HG03159 (cell line): ENCODE measurements around the gene OR6C6.
"Not testable (repeated sequence)": the region's sequence is repeated elsewhere in the genome, so short reads cannot be mapped to it uniquely, and the experiment has no call there.

Source experiments
- ATAC-seq: cut with Tn5 transposase; IDR thresholded peaks from one replicate; pipeline ENCODE4 v1.9.1; 2021; ENCODE audit warnings: mild to moderate bottlenecking, moderate library complexity; ENCODE audit not compliant: unreplicated experiment

The OR6C6 gene

DNA sequence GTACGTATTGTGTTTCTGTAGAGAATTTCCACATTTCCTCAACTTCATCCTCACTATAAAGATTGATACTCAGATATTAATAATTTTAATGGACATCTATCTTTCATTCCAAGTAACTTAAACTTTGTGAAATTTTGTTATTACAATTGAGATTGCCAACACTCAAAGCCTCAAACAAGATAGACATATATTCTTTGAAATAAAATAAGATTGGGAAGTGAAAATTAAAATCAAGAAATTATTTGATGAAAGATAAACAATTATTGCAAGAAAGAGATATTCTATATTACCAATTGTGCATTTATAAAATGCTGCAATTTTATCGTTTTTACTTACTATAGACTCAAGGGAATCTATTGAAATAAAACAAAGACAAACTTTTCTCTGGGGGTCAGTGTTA, at the start of gene OR6C6:
Gene OR6C6, minus strand, starts transcription at position 101 of the 400 bp plus-strand sequence. CDS start 1,337 bp downstream, outside the sequence.
- ATAC-seq = no peak

DNA sequence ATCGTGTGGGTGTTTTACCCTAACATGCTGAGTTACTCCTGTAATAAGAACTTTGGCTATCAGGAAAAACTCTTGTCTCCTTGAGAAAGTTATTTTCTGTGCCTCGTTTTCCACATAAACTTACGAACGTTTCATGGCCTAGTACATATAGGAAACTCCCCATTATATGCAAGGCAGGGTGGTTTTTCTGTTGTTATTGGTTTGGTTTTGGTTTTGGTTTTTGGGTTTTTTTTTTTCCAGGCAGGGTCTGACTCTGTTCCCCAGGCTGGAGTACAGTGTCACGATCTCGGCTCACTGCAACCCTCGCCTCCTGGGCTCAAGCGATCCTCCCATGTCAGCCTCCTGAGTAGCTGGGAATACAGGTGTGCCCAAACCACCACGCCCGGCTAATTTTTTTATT, 39.6 kb upstream of the OR6C6 start:
- ATAC-seq = no peak

DNA sequence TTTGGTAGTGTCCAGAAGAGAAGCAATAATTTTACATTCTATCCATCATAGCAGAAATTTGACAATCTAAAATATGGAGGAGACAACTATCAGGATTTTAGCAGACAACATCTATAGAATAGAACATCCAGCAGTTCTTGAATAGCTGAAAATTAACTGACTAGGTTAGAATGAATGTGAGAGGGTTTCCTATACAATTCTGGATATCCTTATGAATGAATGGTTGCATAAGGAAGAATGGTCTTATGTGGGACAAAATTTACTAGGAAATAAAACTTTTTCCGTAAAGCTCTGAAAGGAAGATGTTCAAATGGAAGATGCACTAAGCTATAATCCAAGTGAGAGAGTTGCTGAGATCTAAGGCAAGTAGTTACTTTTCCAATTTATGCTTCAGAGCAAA, 34.1 kb upstream of the OR6C6 start, which contains the start of gene OR6C3:
Gene OR6C3, plus strand, starts transcription at position 301 of the 400 bp plus-strand sequence. CDS start 955 bp downstream, outside the sequence.
- no peak for ATAC-seq

DNA sequence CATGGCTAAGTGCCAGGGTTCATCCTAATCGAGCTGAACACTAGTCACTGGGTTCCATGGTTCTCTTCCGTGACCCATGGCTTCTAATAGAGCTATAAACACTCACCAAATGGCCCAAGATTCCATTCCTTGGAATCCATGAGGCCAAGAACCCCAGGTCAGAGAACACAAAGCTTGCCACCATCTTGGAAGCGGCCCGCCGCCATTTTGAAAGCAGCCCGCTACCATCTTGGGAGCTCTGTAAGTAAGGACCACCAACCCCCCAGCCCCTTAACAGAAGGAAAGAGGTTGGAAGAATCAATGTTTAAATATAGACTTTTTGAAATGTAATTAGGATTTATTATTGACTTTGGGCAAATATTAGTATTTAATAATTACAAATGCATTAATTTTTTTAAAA, 29.4 kb upstream of the OR6C6 start:
- ATAC-seq = not testable (repeated sequence)

DNA sequence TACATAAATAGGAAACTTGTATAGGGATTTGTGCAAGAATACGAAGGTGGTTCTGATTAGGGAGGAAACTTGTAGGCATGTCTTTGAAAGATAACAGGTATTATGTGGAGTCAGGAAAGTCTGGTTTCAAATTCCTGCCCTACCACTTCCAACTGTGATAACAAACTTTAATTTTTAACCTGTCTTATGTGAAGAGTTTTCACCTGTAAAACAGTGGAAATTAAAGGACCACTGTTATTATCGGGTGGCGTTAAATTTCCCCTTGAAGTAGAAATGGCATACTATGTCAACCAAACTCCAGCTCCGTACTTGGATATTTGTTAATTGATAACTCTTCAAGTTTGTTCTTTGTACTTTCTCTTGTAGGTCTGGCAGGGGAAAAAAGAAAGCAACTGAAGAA, 23.8 kb upstream of the OR6C6 start:
- no peak for ATAC-seq

DNA sequence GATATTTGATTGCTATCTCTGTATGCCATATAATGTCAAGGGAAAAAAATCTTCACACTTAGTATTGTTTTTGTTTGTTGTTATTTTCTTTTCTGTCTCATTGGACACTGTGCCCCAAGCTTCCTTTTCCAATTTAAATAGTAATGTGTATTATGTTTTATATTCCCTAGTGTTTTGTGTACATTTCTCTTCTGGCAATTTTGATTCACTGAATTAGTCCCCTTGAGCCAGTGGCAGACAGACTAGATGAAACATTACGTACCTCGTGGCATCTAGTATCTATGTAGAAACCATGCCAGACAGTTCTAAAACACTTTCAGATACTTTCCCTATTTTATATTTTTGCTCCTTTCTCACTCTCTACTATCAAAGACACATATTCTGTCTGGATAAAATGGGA, 17.7 kb upstream of the OR6C6 start, which contains the start of gene OR6C1:
Gene OR6C1, plus strand, starts transcription at position 301 of the 400 bp plus-strand sequence. CDS start 6,257 bp downstream, outside the sequence.
- no peak for ATAC-seq

DNA sequence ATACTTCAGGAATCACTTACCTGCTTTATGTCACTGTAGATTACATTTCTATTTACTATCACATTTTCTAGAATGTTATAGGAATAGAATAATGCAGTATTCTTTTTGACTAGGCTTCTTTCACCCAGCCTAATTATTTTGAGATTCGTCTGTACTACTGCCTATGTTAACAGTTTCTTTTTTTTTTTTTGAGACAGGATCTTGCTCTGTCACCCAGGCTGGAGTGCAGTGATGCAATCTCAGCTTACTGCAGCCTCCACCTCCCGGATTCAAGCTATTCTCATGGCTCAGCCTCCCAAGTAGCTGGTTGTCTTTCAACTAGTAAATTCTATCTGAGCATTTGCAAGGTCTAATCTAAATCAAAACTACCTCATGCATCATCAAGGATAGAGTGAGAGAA, 6.4 kb downstream of the OR6C6 start:
- no peak for ATAC-seq

DNA sequence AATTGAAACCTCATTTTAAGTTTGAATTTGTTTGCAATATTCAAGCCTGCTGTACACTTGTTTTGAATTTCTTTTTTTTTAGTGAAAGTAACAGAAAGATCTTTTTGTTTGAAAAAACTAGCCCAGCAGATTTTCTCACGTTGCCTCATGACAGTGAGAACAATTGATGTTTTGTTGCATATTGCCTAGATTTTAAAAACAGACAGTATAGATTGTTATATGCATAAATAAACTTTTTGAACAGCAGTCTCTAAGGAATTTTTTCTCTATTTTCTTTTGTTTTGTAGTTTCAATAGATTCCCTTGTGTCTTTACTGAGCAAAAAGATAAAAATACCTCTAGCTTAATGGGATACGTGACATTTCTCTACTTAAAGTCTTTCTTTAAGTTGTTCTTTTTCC, 15.4 kb downstream of the OR6C6 start:
- no peak for ATAC-seq

DNA sequence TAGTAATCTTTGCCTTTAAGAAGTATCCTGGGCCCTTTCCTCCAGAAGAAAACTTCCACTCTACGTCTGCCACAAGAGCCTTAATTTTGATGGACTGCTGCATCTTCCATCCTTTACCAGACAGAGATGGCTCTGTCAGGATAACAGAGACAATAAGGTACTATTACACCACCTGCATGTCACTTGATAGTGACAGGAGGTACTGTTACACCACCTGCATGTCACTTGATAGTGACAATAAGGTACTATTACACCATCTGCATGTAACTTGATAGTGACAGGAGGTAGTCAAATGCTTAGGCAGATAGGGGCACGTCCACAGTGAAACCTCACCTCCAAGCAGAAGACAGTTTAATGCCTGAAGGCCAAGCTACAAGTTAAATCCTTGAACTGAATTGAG, 38.1 kb downstream of the OR6C6 start:
- no peak for ATAC-seq

DNA sequence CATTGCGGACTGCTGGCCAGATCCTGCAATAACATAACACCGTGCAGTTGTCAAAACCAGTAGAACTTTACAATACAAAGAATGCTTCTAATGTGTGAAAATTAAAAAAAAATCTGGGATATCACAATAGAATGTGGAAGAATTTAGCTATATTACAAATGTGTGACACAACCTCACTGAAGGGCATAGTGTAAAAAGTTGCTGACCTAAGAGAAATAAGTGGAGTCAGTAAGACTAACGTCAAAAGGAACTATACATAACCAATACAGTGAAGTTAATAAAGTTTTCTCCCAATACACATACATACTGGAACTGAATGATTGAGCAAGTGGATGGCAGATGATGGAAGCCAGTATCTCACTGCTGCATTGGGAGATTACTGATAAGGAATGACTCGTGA, 39.5 kb downstream of the OR6C6 start:
- ATAC-seq = no peak

DNA sequence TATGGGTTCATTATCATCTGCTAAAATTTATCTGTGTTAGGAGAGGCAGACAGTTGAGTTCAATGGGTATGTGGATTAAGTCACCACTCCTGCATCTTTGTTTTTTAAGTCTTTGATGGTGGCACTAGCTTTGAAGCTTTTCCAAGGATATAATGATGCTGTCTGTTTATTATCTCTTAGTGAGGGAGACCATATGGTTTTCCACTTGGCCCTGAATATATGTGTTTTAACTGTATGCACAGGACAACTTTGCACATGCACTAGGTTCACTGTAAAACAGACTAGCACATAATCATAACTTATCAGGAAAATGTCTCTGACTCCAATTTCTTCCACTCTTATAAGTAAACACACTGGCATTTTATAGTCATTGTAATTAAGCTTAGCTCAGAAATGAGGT, 43.1 kb downstream of the OR6C6 start:
- no peak for ATAC-seq

DNA sequence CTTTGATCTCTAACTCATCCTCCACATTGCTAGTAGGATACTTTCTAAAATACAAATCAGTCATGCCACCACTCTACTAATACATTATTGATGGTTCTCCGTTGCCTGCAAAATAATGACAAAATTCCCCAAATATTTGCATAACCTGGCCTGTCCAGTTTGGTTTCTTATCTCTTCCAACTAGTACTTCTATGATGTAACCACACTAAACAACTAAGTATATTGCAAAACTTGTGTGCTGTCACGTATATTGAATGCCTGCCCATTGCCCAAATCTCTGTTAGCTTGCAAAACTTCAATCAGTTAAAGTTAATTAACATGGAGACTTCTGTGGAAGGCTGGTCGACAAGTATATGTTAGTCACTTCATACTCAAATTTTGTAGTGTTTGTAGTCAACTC, 45.4 kb downstream of the OR6C6 start:
- ATAC-seq = no peak

DNA sequence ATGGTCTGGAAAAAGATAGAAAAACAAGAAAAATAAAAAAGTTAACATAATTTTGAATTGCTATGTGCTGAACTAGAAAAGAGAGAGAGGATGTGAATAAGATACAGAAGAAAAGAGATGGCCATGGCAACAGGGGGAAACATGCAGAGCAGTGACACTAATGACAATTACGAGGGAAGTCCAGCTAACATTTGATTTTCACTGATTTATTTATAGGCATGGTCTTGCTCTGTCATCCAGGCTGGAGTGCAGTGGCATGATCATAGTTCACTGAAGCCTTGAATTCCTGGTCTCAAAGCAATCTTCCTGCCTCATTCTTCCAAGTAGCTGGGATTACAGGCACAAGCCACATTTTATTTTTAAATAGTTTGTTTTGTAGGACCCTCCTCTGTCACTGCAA, 50.2 kb downstream of the OR6C6 start:
- no peak for ATAC-seq

DNA sequence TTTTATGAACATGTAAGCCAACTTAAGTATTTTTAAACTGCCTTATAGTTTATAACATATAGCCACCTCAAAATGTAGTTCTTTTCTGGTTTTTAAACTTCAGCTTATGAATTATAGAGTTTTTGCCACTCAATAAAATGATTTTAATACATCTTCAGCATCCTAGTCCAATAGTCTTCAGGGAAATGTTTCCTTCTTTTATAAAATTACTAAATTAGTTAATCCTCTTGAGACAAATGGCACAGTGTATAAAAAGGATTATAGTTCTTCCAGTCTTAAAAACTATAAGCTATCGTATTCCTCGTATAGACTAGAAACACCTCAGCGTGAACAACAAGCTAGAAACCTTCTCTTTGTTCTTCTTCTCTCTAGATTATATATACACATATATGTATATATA, 52.1 kb downstream of the OR6C6 start, which contains the start of gene OR6C74:
Gene OR6C74, plus strand, starts transcription at position 301 of the 400 bp plus-strand sequence. CDS start 2,679 bp downstream, outside the sequence.
- ATAC-seq = no peak
